GM12874 (cell line): ENCODE results near the gene HIGD1A.

Experiments used
- CTCF ChIP-seq: IDR thresholded peaks from 2 replicates; pipeline ENCODE4 v1.5.1; 2011; ENCODE audit warnings: low read depth, mild to moderate bottlenecking, control low read depth, low read length, moderate library complexity; ENCODE audit not compliant: insufficient read depth

Gene HIGD1A

DNA sequence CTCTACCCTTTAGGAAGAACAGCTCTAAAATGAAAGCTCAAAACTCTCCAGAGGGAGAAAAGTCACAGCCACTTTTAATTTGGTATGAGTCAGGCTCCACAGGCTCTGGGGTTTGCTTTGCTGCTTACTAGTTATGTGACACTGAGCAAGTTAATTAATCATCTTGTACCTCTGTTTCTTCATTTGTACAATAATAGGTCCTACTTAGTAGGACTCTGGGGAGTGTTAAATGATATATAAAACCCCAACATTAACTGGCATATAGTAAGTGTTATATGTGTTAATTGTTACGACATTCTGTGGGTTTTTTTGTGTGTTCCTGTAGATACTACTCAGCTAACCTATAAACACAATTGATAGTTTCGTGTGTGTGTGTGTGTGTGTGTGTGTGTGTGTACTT is 11.5 kb upstream of the HIGD1A start:
- no peak for TF ChIP-seq CTCF

GRCh38 chr3:42814914-42815507 is 10.7 kb upstream of the HIGD1A start:
- no peak for TF ChIP-seq CTCF

DNA sequence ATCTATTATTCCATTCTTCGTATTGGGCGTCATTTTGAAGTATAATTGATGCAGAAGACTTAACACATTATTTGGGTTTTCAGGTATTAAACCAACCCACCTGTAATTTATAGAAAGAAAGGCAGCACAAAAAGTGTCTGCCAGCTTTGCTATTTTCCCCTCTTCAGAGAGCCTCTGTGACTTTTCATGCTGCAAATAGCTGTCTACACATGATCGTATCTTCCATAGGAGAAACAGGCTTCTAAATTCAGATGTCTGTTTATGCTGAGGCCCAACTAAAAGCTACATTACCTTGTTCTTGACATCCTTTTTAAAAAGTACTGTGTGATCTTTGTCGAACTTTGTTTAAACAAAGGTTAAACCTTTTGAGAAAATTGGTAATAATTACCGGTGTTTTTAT is 10.0 kb upstream of the HIGD1A start:
- TF ChIP-seq CTCF = no peak

- no peak for TF ChIP-seq CTCF
Observed at GRCh38 chr3:42809202-42809601, 4.9 kb upstream of the HIGD1A start, which contains the start of gene ACKR2. ACKR2 (plus strand) TSS chr3:42809445; CDS start chr3:42864503, 55,058 bp downstream.

- TF ChIP-seq CTCF = no peak
Observed at GRCh38 chr3:42807929-42808328, 3.6 kb upstream of the HIGD1A start.

DNA sequence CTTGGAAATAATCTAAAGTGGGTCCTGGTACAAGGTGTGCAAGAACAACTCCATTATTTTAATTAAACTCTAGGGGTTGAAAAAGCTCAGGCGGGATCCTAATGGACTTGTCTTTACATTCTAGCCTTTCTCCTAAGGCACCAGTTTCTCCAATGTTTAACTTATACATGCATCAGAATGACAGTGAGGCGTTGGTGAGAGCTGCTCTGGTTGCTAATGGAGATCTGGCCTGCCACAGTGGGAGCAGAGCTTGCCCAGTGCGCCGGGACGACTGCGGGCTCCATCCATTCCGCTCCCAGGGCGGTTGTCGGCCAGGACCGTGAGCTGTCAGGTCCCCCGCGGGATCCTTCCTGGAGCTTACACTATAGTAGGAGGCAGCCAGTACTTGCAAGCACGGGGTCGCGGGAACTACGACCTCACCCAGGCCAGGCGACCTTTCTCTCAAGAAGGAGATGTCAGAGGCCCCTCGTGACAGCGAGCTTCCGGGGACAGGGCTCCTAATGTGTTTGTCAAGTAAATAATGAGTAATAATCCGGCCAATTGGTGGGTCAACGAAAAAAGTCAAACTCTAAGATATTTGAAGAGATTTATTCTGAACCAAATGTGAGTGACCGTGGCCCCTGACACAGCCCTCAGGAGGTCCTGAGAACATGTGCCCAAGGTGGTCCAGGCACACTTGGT is 991 bp upstream of the HIGD1A start:
- no peak for TF ChIP-seq CTCF

- TF ChIP-seq CTCF = no peak
Observed at GRCh38 chr3:42804831-42805132, 492 bp upstream of the HIGD1A start.
